HEK293 (cell line): ENCODE data around the gene ALG6.

Experiments
- EGR2 ChIP-seq: fragments of 450-650 bp; formaldehyde crosslinking; IDR thresholded peaks from 2 replicates; pipeline ENCODE4 v1.5.1; 2016; ENCODE audit warnings: low read depth, missing biosample characterization, missing genetic modification characterization
- GLIS2 ChIP-seq: fragments of 450-650 bp; formaldehyde crosslinking; IDR thresholded peaks from 2 replicates; pipeline ENCODE4 v1.5.1; 2016; ENCODE audit warnings: missing biosample characterization, missing genetic modification characterization
- HIC1 ChIP-seq: fragments of 450-650 bp; formaldehyde crosslinking; IDR thresholded peaks from 2 replicates; pipeline ENCODE4 v1.5.1; 2016; ENCODE audit warnings: missing biosample characterization, missing genetic modification characterization
- HOXC10 ChIP-seq: sonication (generic); formaldehyde crosslinking; IDR thresholded peaks from 2 replicates; pipeline ENCODE4 v1.8.1; 2023; ENCODE audit warnings: mild to moderate bottlenecking, missing genetic modification reagents
- PATZ1 ChIP-seq: fragments of 450-650 bp; formaldehyde crosslinking; IDR thresholded peaks from 2 replicates; pipeline ENCODE4 v1.5.1; 2016; ENCODE audit warnings: missing biosample characterization, missing genetic modification characterization
- REST ChIP-seq: fragments of 450-650 bp; formaldehyde crosslinking; IDR thresholded peaks from 2 replicates; pipeline ENCODE4 v1.5.1; 2016; ENCODE audit warnings: missing biosample characterization, missing genetic modification characterization
- YY1 ChIP-seq: fragments of 450-650 bp; formaldehyde crosslinking; IDR thresholded peaks from 2 replicates; pipeline ENCODE4 v1.5.1; 2018; ENCODE audit warnings: missing biosample characterization, missing genetic modification characterization
- ZBTB10 ChIP-seq: fragments of 450-650 bp; formaldehyde crosslinking; IDR thresholded peaks from 2 replicates; pipeline ENCODE4 v1.5.1; 2016; ENCODE audit warnings: missing biosample characterization, missing genetic modification characterization
- ZBTB21 ChIP-seq: fragments of 450-650 bp; formaldehyde crosslinking; IDR thresholded peaks from 2 replicates; pipeline ENCODE4 v1.5.1; 2017; ENCODE audit warnings: missing biosample characterization, missing genetic modification characterization
- ZFHX2 ChIP-seq: fragments of 450-650 bp; formaldehyde crosslinking; conservative IDR thresholded peaks from 2 replicates; pipeline ENCODE4 v1.5.1; 2016; ENCODE audit warnings: missing biosample characterization, missing genetic modification characterization
- ZFP37 ChIP-seq: fragments of 450-650 bp; formaldehyde crosslinking; IDR thresholded peaks from 2 replicates; pipeline ENCODE4 v1.5.1; 2016; ENCODE audit warnings: missing biosample characterization, missing genetic modification characterization
- ZIC2 ChIP-seq: fragments of 450-650 bp; formaldehyde crosslinking; IDR thresholded peaks from 2 replicates; pipeline ENCODE4 v1.5.1; 2016; ENCODE audit warnings: missing biosample characterization, missing genetic modification characterization
- ZNF221 ChIP-seq: fragments of 450-650 bp; formaldehyde crosslinking; IDR thresholded peaks from 2 replicates; pipeline ENCODE4 v1.5.1; 2017; ENCODE audit warnings: missing biosample characterization, missing genetic modification characterization, borderline replicate concordance
- ZNF24 ChIP-seq: fragments of 450-650 bp; formaldehyde crosslinking; IDR thresholded peaks from 2 replicates; pipeline ENCODE4 v1.5.1; 2016; ENCODE audit warnings: missing biosample characterization, missing genetic modification characterization
- ZNF274 ChIP-seq, 2 experiments: fragments of 200-500 bp in 1 of 2; fragments of 450-650 bp in 1 of 2; sonication (Bioruptor generic) in 1 of 2; formaldehyde crosslinking in 1 of 2; IDR thresholded peaks; 2 replicates each; pipeline versions ENCODE4 v1.5.1 to v1.6.1; 2014 to 2016; ENCODE audit warnings: borderline replicate concordance in 1 of 2, inconsistent platforms in 1 of 2, low read length in 1 of 2, missing biosample characterization in 1 of 2, missing genetic modification characterization in 1 of 2
- ZNF280D ChIP-seq: fragments of 450-650 bp; formaldehyde crosslinking; IDR thresholded peaks from 2 replicates; pipeline ENCODE4 v1.5.1; 2016; ENCODE audit warnings: missing biosample characterization, missing genetic modification characterization
- ZNF335 ChIP-seq: fragments of 450-650 bp; formaldehyde crosslinking; conservative IDR thresholded peaks from 2 replicates; pipeline ENCODE4 v1.5.1; 2016; ENCODE audit warnings: missing biosample characterization, missing genetic modification characterization
- ZNF398 ChIP-seq: fragments of 450-650 bp; formaldehyde crosslinking; IDR thresholded peaks from 2 replicates; pipeline ENCODE4 v1.5.1; 2017; ENCODE audit warnings: missing biosample characterization, missing genetic modification characterization
- ZNF473 ChIP-seq: fragments of 450-650 bp; formaldehyde crosslinking; IDR thresholded peaks from 2 replicates; pipeline ENCODE4 v1.5.1; 2017; ENCODE audit warnings: missing biosample characterization, missing genetic modification characterization
- ZNF776 ChIP-seq: fragments of 450-650 bp; formaldehyde crosslinking; IDR thresholded peaks from 2 replicates; pipeline ENCODE4 v1.5.0; 2017; ENCODE audit warnings: missing biosample characterization, missing genetic modification characterization, borderline replicate concordance
- ZNF785 ChIP-seq: fragments of 450-650 bp; formaldehyde crosslinking; IDR thresholded peaks from 2 replicates; pipeline ENCODE4 v1.5.1; 2016; ENCODE audit warnings: missing biosample characterization, missing genetic modification characterization

The ALG6 gene

GRCh38 chr1:63322944-63323864, 44.2 kb upstream of the ALG6 start (continued):
- TF ChIP-seq REST (tag by site-specific recombination), result peak; percentile 29; the same call in 1 of the 2 replicates
- TF ChIP-seq ZNF785 (tag by site-specific recombination), result no peak
- no peak for TF ChIP-seq ZNF274 (IDR thresholded peaks at IDR 0.05; ENCODE audit: low read length)
- no peak for TF ChIP-seq ZNF274 (tag by site-specific recombination; IDR thresholded peaks at IDR 0.05; ENCODE audit: borderline replicate concordance)
- TF ChIP-seq GLIS2 (tag by site-specific recombination), result peak; percentile 25
- TF ChIP-seq ZNF280D (tag by site-specific recombination), result no peak
- peak; percentile 67 for TF ChIP-seq ZBTB10 (tag by site-specific recombination)
- TF ChIP-seq HIC1 (tag by site-specific recombination), result peak; percentile 71
- TF ChIP-seq ZNF776 (tag by site-specific recombination), result no peak
- TF ChIP-seq ZNF335 (tag by site-specific recombination), result peak; percentile 79
- TF ChIP-seq YY1 (tag by site-specific recombination), result peak; percentile 30
- 0 out of 2 replicates have a peak, but pooled peaks have one; percentile 31 for TF ChIP-seq ZNF24 (tag by site-specific recombination)
- TF ChIP-seq ZNF221 (tag by site-specific recombination), result no peak
- TF ChIP-seq PATZ1 (tag by site-specific recombination), result peak; percentile 74
- TF ChIP-seq ZIC2 (tag by site-specific recombination), result peak; percentile 45
- TF ChIP-seq ZNF398 (tag by site-specific recombination), result peak; percentile 43
- TF ChIP-seq HOXC10 (CRISPR knock-in tag), result no peak
- TF ChIP-seq ZFHX2 (tag by site-specific recombination), result peak; percentile 44; the same call in 1 of the 2 replicates
- no peak for TF ChIP-seq ZBTB21 (tag by site-specific recombination)
- 0 out of 2 replicates have a peak, but pooled peaks have one; percentile 8 for TF ChIP-seq EGR2
- no peak for TF ChIP-seq ZNF473
- TF ChIP-seq ZFP37 (tag by site-specific recombination), result peak; percentile 42; the same call in 1 of the 2 replicates
